WTC11 (cell line): Measurements from ENCODE around the gene ARMC8.

Source experiments
- ATF2 ChIP-seq: sonication (generic); formaldehyde crosslinking; IDR thresholded peaks from 2 replicates; pipeline ENCODE4 v1.8.1; 2022; ENCODE audit warnings: low read depth, missing genetic modification reagents, borderline replicate concordance
- CREM ChIP-seq: sonication (generic); formaldehyde crosslinking; IDR thresholded peaks from 2 replicates; pipeline ENCODE4 v1.8.1; 2022; ENCODE audit warnings: mild to moderate bottlenecking, missing genetic modification reagents, moderate library complexity
- CTCF ChIP-seq: fragments of 200-600 bp; IDR thresholded peaks from 2 replicates; pipeline ENCODE4 v1.8.0; 2022; ENCODE audit warnings: antibody characterized with exemption
- E2F1 ChIP-seq: sonication (generic); formaldehyde crosslinking; IDR thresholded peaks from 2 replicates; pipeline ENCODE4 v1.8.0; 2022; ENCODE audit warnings: mild to moderate bottlenecking, missing genetic modification reagents
- FOXK1 ChIP-seq: sonication (generic); formaldehyde crosslinking; IDR thresholded peaks from 2 replicates; pipeline ENCODE4 v1.8.0; 2022; ENCODE audit warnings: mild to moderate bottlenecking, moderate library complexity, missing genetic modification reagents
- GABPB1 ChIP-seq: sonication (generic); formaldehyde crosslinking; IDR thresholded peaks from 2 replicates; pipeline ENCODE4 v1.8.1; 2023; ENCODE audit warnings: mild to moderate bottlenecking, missing genetic modification reagents
- PRDM15 ChIP-seq: sonication (generic); formaldehyde crosslinking; IDR thresholded peaks from 2 replicates; pipeline ENCODE4 v1.8.0; 2022; ENCODE audit warnings: missing genetic modification reagents
- SMAD3 ChIP-seq: sonication (generic); formaldehyde crosslinking; IDR thresholded peaks from 2 replicates; pipeline ENCODE4 v1.8.0; 2022; ENCODE audit warnings: missing genetic modification reagents, mild to moderate bottlenecking, borderline replicate concordance
- TEAD4 ChIP-seq: sonication (generic); formaldehyde crosslinking; IDR thresholded peaks from 2 replicates; pipeline ENCODE4 v1.8.0; 2022; ENCODE audit warnings: mild to moderate bottlenecking, missing genetic modification reagents
- USF1 ChIP-seq: sonication (generic); formaldehyde crosslinking; IDR thresholded peaks from 2 replicates; pipeline ENCODE4 v1.8.0; 2022; ENCODE audit warnings: mild to moderate bottlenecking, missing genetic modification reagents
- ZNF232 ChIP-seq: sonication (generic); formaldehyde crosslinking; IDR thresholded peaks from 2 replicates; pipeline ENCODE4 v1.8.0; 2022; ENCODE audit warnings: mild to moderate bottlenecking, missing genetic modification reagents
- ZNF423 ChIP-seq: fragments of 250-450 bp; sonication (Bioruptor Pico); IDR thresholded peaks from 2 replicates; pipeline ENCODE4 v2.1.2; 2022; ENCODE audit warnings: mild to moderate bottlenecking, moderate library complexity

GRCh38 chr3:138137861-138138260 is 49.2 kb upstream of the ARMC8 start:
- TF ChIP-seq USF1 (CRISPR knock-in tag) (no peak), CTCF (no peak), PRDM15 (CRISPR knock-in tag) (no peak), GABPB1 (CRISPR knock-in tag) (no peak), ZNF232 (CRISPR knock-in tag) (no peak), FOXK1 (no peak), CREM (CRISPR knock-in tag) (no peak), TEAD4 (no peak), SMAD3 (no peak), E2F1 (no peak), ZNF423 (CRISPR knock-in tag) (no peak), ATF2 (CRISPR knock-in tag) (no peak)
